Esophagus (tissue), 2 donors: ENCODE measurements around the gene COL9A3. TPM values are rescaled to one million over a fixed set of nuclear protein-coding genes. Genes with fewer than 3 reads are reported as not detected.

Experiments used
- H3K27ac ChIP-seq, 2 donors: one replicate each; pipeline ENCODE4 v1.5.1; 2013; ENCODE audit warnings: low read depth in 2 of 2, mild to moderate bottlenecking in 2 of 2, inconsistent platforms in 1 of 2, low read length in 1 of 2, moderate library complexity in 1 of 2
- H3K27me3 ChIP-seq, 2 donors: one replicate each; pipeline ENCODE4 v1.6.1; 2013; ENCODE audit warnings: low read length in 2 of 2, control low read depth in 1 of 2, mild to moderate bottlenecking in 1 of 2; ENCODE audit not compliant: insufficient read depth in 2 of 2, control insufficient read depth in 1 of 2
- H3K36me3 ChIP-seq, 2 donors: one replicate each; pipeline ENCODE4 v1.6.1; 2013; ENCODE audit warnings: low read length in 1 of 2; ENCODE audit not compliant: control insufficient read depth in 2 of 2, insufficient read depth in 2 of 2
- H3K4me1 ChIP-seq, 2 donors: one replicate each; pipeline ENCODE4 v1.6.1; 2013; ENCODE audit warnings: low read length in 1 of 2; ENCODE audit not compliant: control insufficient read depth in 2 of 2, insufficient read depth in 2 of 2
- H3K4me3 ChIP-seq, 2 donors: one replicate each; pipeline ENCODE4 v1.5.1; 2013; ENCODE audit warnings: low read length in 2 of 2, mild to moderate bottlenecking in 2 of 2, low read depth in 1 of 2, moderate library complexity in 1 of 2
- H3K9me3 ChIP-seq, 2 donors: one replicate each; pipeline ENCODE4 v1.6.1; 2013; ENCODE audit warnings: mild to moderate bottlenecking in 2 of 2, low read depth in 1 of 2, low read length in 1 of 2, moderate library complexity in 1 of 2; ENCODE audit not compliant: control insufficient read depth in 2 of 2, insufficient read depth in 1 of 2
- WGBS, 2 donors: extraction: QIAGEN DNeasy Blood & Tissue Kit; methylation state at CpG; one replicate each; pipeline ENCODE4 v1.1.7; 2013; 5-methylcytosine and 5-hydroxymethylcytosine counted together
- polyA plus RNA-seq, 2 donors: library from polyadenylated mRNA; stranded (reverse); fragments of 200-250 nt; gene quantifications; one replicate each; pipeline ENCODE4 v1.2.3, GENCODE V29; 2013
- donor health status: healthy with polysubstance abuse.
- donor health status: Bipolar disorder and iron deficiency.

The COL9A3 gene
- polyA plus RNA-seq, 2 donors: 1.4 to 3.8 TPM

DNA sequence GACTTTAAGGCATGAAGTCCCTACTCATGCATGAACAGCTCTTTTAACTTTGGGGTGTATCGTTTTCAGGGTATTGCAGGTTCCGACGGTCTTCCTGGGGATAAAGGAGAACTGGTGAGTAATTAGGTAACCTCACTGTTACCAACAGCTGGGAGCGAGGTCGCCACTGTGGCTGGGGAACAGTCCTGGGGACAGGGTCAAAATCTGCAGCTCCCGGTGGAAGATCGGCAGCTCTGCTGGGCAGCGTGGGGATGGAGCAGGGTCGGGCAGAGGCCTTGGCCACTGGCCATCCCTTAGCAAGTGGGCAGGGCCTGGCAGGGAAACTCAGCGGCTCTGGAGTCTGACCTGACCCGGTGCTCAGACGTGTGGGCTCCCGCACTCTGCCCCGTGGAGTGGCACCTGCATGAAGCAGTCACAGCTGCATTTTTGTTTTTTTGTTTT, 16.1 kb downstream of the COL9A3 start:
- Histone ChIP-seq H3K27me3 (no peaks in the 10 kb centered on the region), H3K4me3 (no peak overlapping the region), H3K27ac (no peak overlapping the region), H3K36me3 (no peaks in the 10 kb centered on the region), H3K4me1 (peaks cover 7 to 13% of the 10 kb centered on the region in 2 donors), H3K9me3 (no peaks in the 10 kb centered on the region)
- 32 to 49% methylated on average over 14 of the region's 14 CpGs for WGBS, 2 donors

DNA sequence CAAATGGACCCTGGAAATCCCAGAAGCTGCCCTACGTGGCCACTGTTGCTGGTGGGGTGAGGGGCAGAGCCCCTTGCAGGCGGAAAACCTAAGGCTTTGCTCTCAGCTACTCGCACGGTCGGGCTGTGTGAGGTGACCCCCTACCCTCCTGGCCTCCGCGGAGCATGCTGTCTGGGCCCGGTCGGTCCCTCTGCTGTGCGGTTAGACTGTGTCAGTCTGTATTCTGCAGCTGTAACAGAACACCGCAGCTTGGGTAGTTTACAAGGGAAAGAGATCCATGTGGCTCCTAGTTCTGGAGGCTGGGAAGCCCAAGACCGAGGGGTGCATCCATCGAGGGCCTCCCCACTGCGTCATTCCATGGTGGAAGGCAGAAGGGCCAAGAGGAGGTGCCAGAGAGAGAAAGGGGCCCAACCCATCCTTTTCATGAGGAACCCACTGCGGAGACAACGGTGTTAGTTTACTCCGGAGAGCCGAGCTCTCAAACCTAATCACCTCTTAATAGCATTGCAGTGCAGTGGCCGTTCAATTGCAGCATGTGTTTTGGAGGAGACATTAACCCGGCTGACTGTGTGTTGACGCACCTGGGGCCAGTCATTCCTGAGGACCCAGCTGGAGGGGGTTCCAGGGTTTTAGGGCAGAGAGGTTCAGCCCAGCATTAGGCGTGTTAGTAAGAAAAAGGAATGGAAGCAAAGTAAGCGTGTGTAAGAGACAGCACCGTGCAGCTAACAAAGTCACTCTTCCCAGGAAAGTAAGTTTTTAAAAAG, 18.3 kb downstream of the COL9A3 start:
- no peaks in the 10 kb centered on the region for H3K9me3 ChIP-seq
- H3K27ac ChIP-seq: no peak overlapping the region
- peaks cover 7 to 15% of the 10 kb centered on the region in 2 donors for H3K4me1 ChIP-seq
- WGBS, 2 donors: 85 to 89% methylated on average over 24 of the region's 24 CpGs
- H3K36me3 ChIP-seq: no peaks in the 10 kb centered on the region
- no peaks in the 10 kb centered on the region for H3K27me3 ChIP-seq
- H3K4me3 ChIP-seq: no peak overlapping the region

DNA sequence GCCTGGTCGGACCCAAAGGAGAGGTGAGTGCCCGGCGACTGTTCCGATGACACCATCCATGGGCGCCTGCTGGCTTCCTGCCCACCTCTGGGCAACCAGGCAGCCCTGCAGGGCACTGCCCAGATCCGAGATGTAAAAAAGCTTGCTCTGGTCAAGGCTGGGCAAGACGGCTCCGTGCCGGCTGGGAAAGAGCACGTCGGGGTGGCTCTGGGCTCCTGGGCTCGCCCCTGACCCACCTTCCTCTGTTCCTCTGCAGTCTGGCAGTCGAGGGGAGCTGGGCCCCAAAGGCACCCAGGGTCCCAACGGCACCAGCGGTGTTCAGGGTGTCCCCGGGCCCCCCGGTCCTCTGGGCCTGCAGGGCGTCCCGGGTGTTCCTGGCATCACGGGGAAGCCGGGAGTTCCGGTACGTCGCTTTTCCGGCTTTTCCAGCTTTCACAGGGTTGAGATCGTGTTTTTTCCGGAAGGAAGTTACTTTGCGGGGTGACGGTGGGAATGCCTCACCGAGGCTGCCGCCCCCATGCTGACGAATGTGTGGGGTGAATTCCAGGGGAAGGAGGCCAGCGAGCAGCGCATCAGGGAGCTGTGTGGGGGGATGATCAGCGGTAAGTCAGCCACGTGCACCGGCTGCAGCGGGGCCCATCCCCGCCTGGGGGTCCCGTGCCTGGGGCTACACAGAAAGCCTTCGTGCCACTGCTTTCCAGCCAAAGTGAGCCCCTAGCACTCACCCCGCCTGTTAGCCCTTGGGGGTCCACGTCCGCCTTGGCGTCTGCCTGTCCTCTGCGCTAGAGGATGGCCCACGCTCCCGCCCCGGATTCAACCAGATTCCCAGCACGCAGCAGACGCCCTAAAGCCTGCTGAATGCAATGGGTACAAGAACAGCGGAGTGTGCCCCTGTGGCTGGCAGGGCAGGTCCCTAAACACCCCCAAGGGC, 19.3 kb downstream of the COL9A3 start:
- Histone ChIP-seq H3K27me3 (no peaks in the 10 kb centered on the region), H3K9me3 (no peaks in the 10 kb centered on the region), H3K27ac (no peak overlapping the region), H3K36me3 (no peaks in the 10 kb centered on the region), H3K4me1 (peaks cover 6 to 15% of the 10 kb centered on the region in 2 donors), H3K4me3 (no peak overlapping the region)
- 63 to 69% methylated on average over 52 of the region's 52 CpGs for WGBS, 2 donors

- Histone ChIP-seq H3K4me1 (peaks cover 3 to 12% of the 10 kb centered on the region in 2 donors), H3K27ac (no peak overlapping the region), H3K36me3 (no peaks in the 10 kb centered on the region), H3K9me3 (no peaks in the 10 kb centered on the region), H3K27me3 (no peaks in the 10 kb centered on the region), H3K4me3 (no peak overlapping the region)
- 88 to 89% methylated on average over 19 of the region's 19 CpGs for WGBS, 2 donors
Measured at GRCh38 chr20:62836967-62837490, 20.2 kb downstream of the COL9A3 start.

DNA sequence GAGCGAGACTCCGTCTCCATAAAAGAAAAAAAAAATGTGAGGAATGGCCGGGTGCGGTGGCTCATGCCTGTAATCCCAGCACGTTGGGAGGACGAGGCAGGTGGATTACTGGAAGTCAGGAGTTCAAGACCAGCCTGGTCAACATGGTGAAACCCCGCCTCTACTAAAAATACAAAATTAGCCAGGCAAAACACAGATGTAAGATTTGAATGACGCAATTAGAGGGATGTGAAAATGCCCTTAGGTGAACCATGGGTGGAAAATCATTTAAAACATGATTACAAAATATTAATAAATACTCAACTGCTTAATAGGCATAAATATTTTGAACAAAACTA, 20.9 kb downstream of the COL9A3 start:
- 75 to 78% methylated on average over 8 of the region's 8 CpGs for WGBS, 2 donors
- no peak overlapping the region for H3K27ac ChIP-seq
- no peaks in the 10 kb centered on the region for H3K27me3 ChIP-seq
- no peaks in the 10 kb centered on the region for H3K9me3 ChIP-seq
- no peak overlapping the region for H3K4me3 ChIP-seq
- no peaks in the 10 kb centered on the region for H3K36me3 ChIP-seq
- H3K4me1 ChIP-seq: peaks cover 0 to 6% of the 10 kb centered on the region in 2 donors

GRCh38 chr20:62838128-62838891, 21.5 kb downstream of the COL9A3 start:
- H3K36me3 ChIP-seq: no peaks in the 10 kb centered on the region
- no peak overlapping the region for H3K27ac ChIP-seq
- WGBS, 2 donors: 66 to 71% methylated on average over 27 of the region's 27 CpGs

DNA sequence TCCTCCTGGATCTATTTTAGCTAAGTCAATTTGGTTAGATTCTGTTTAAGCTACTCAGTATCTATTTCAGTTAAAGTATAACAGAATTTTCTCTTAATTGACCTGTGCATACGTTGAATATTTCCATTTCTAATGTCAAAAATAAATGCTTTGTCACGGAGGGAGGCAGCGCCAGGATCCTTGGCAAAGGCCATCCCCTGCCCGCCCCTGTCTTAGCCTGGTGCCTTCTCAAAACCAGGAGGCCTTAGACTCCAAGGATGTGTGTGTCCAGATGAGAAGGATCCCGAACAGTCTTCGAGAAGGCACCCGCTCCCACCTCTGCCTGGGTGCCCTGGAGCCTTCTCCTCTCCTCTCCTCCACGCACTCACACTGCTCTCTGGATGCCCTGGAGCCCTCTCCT, 22.4 kb downstream of the COL9A3 start:
- WGBS, 2 donors: 88 to 89% methylated on average over 8 of the region's 8 CpGs
- no peak overlapping the region for H3K27ac ChIP-seq
- H3K9me3 ChIP-seq: no peaks in the 10 kb centered on the region
- H3K4me1 ChIP-seq: peaks cover 0 to 3% of the 10 kb centered on the region in 2 donors
- H3K27me3 ChIP-seq: no peaks in the 10 kb centered on the region
- no peak overlapping the region for H3K4me3 ChIP-seq
- no peaks in the 10 kb centered on the region for H3K36me3 ChIP-seq

More at GRCh38 chr20:62838128-62838891, 21.5 kb downstream of the COL9A3 start:
- H3K4me1 ChIP-seq: peaks cover 0 to 3% of the 10 kb centered on the region in 2 donors
- H3K9me3 ChIP-seq: no peaks in the 10 kb centered on the region
- H3K4me3 ChIP-seq: no peak overlapping the region
- no peaks in the 10 kb centered on the region for H3K27me3 ChIP-seq

DNA sequence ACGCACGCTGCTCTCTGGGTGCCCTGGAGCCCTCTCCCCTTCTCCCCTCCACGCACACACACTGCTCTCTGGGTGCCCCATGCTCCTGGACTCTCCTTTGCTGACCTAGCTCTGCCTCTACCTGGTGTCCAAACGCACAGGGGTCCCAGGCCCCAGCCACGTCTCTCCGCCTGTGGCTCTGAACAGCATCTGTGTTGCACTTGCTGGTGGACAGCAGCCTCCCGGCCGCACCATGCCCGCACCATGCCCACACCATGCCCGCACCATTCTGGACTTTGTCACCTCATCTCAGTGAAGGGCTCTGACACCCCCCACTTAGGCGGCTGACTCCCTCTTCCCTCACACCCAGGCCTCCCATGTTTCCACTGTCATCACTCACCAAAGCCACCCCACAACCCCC, 23.0 kb downstream of the COL9A3 start:
- Histone ChIP-seq H3K4me3 (no peak overlapping the region), H3K27ac (no peak overlapping the region), H3K9me3 (no peaks in the 10 kb centered on the region), H3K36me3 (no peaks in the 10 kb centered on the region), H3K27me3 (no peaks in the 10 kb centered on the region), H3K4me1 (peaks cover 0 to 3% of the 10 kb centered on the region in 2 donors)
- 89 to 95% methylated on average over 11 of the region's 11 CpGs for WGBS, 2 donors
